HEK293T (cell line): ENCODE data around the gene ACHE.

Experiments used
- ELF4 ChIP-seq: fragments of 450-650 bp; IDR thresholded peaks from 2 replicates; pipeline ENCODE4 v1.6.1; 2017; ENCODE audit warnings: antibody characterized with exemption
- FOXA1 ChIP-seq: fragments of 450-650 bp; IDR thresholded peaks from 2 replicates; pipeline ENCODE4 v1.6.1; 2016; ENCODE audit warnings: mild to moderate bottlenecking
- FOXM1 ChIP-seq: fragments of 450-650 bp; IDR thresholded peaks from 2 replicates; pipeline ENCODE4 v1.6.1; 2017; ENCODE audit warnings: mild to moderate bottlenecking, borderline replicate concordance
- HDGF ChIP-seq: fragments of 450-650 bp; IDR thresholded peaks from 2 replicates; pipeline ENCODE4 v1.6.1; 2017; ENCODE audit warnings: antibody characterized with exemption, borderline replicate concordance
- SP1 ChIP-seq: fragments of 450-650 bp; IDR thresholded peaks from 2 replicates; pipeline ENCODE4 v1.6.1; 2017
- TARDBP ChIP-seq: fragments of 450-650 bp; IDR thresholded peaks from 2 replicates; pipeline ENCODE4 v1.6.1; 2016
- ZNF384 ChIP-seq: fragments of 450-650 bp; IDR thresholded peaks from 2 replicates; pipeline ENCODE4 v1.6.1; 2016

- no peak for TF ChIP-seq SP1
- no peak for TF ChIP-seq FOXM1
- TF ChIP-seq TARDBP: no peak
- TF ChIP-seq ZNF384: no peak
- TF ChIP-seq HDGF: no peak
- no peak for TF ChIP-seq FOXA1
- TF ChIP-seq ELF4: no peak
Observed at GRCh38 chr7:100873599-100874299, 21.9 kb downstream of the ACHE start.
